K562 (cell line): ENCODE results near the gene ANO1. TPM values are rescaled to one million over a fixed set of nuclear protein-coding genes. Genes with fewer than 3 reads are reported as not detected.

Source experiments
- ATAC-seq: fragments of 200-7000 bp; cut with Tn5 transposase; 3 replicates; pipeline ENCODE4 v1.9.1; 2020; ENCODE audit warnings: moderate library complexity
- BruUV-seq: library from RNA; stranded (reverse); fragments of 400-500 nt; replicated peaks from 2 replicates; lab custom pipeline; 2021; lab: Mats Ljungman, UMichigan
- CTCF ChIA-PET: fragments of 300-600 bp; formaldehyde crosslinking; extraction: SDS; loops from one replicate; lab custom pipeline; 2021; ENCODE audit warnings: low intra/inter-chr PET ratio; lab: Yijun Ruan, JAX
- POLR2A ChIA-PET: fragments of 300-600, 350-650 bp; sonication (Branson Sonifier 250); formaldehyde crosslinking; extraction: SDS; loops from one replicate; lab custom pipeline; 2021; ENCODE audit warnings: antibody characterized with exemption, inconsistent platforms; lab: Yijun Ruan, JAX
- DNase-seq, 4 experiments: peaks; one replicate each; pipeline versions ENCODE4 v3.0.0 to v3.0.0-alpha.2; 2011 to 2018; ENCODE audit warnings: low spot score in 3 of 4, mixed read lengths in 3 of 4; ENCODE audit errors: extremely low read depth in 1 of 4
- FAIRE-seq: peaks from 2 replicates; lab custom pipeline; 2011; peaks lifted over from hg19 to GRCh38; lab: Jason Lieb, UNC
- H2AFZ ChIP-seq: 2 replicates; pipeline ENCODE4 v1.6.0; 2011; ENCODE audit warnings: low read depth, low read length, control low read depth, inconsistent platforms
- H3K27ac ChIP-seq: fragments of 200-600 bp; 3 replicates; pipeline ENCODE4 v1.8.0; 2011; ENCODE audit warnings: low read depth, mild to moderate bottlenecking, control low read depth, inconsistent platforms, low read length, moderate library complexity, mixed read lengths; ENCODE audit errors: extremely low read depth
- H3K27me3 ChIP-seq, 2 experiments: fragments of 300-600 bp in 1 of 2; 2 replicates in 1 of 2; 3 replicates in 1 of 2; pipeline versions ENCODE4 v1.6.0 to v1.8.0; 2011; ENCODE audit warnings: inconsistent platforms in 2 of 2, low read length in 2 of 2, mild to moderate bottlenecking in 1 of 2, mixed read lengths in 1 of 2, moderate library complexity in 1 of 2; ENCODE audit not compliant: control insufficient read depth in 2 of 2, insufficient read depth in 2 of 2
- H3K36me3 ChIP-seq: fragments of 300-600 bp; 3 replicates; pipeline ENCODE4 v1.8.0; 2011; ENCODE audit warnings: mild to moderate bottlenecking, low read length, inconsistent platforms; ENCODE audit not compliant: control insufficient read depth, insufficient read depth
- H3K4me1 ChIP-seq, 2 experiments: fragments of 200-600 bp in 1 of 2; replicated peaks in 1 of 2; 2 replicates in 1 of 2; 3 replicates in 1 of 2; pipeline versions ENCODE4 v1.5.1 to v1.8.0; 2011; ENCODE audit warnings: inconsistent platforms in 2 of 2, low read length in 2 of 2, mild to moderate bottlenecking in 1 of 2, mixed read lengths in 1 of 2, moderate library complexity in 1 of 2; ENCODE audit not compliant: control insufficient read depth in 2 of 2, insufficient read depth in 2 of 2
- H3K4me2 ChIP-seq: 2 replicates; pipeline ENCODE4 v1.6.1; 2011; ENCODE audit warnings: low read length, control low read depth, inconsistent platforms, mixed read lengths; ENCODE audit not compliant: insufficient read depth
- H3K4me3 ChIP-seq: fragments of 200-600 bp; sonication (generic), shearing (Covaris generic); 2 replicates; pipeline ENCODE4 v1.5.1; 2016; ENCODE audit warnings: control low read depth, inconsistent platforms
- H3K79me2 ChIP-seq: fragments of 200-600 bp; 3 replicates; pipeline ENCODE4 v1.8.0; 2011; ENCODE audit warnings: low read length, inconsistent platforms; ENCODE audit not compliant: control insufficient read depth, insufficient read depth
- H3K9ac ChIP-seq, 2 experiments: 2 replicates each; pipeline versions ENCODE4 v1.6.0 to v1.6.1; 2011; ENCODE audit warnings: low read depth in 2 of 2, low read length in 2 of 2, control low read depth in 1 of 2, inconsistent platforms in 1 of 2, mild to moderate bottlenecking in 1 of 2, mixed read lengths in 1 of 2; ENCODE audit not compliant: insufficient read depth in 1 of 2
- H3K9me1 ChIP-seq: one replicate; pipeline ENCODE4 v1.6.0; 2011; ENCODE audit warnings: inconsistent platforms, mild to moderate bottlenecking, low read length, moderate library complexity; ENCODE audit not compliant: control insufficient read depth, insufficient read depth
- H3K9me3 ChIP-seq: replicated peaks from 2 replicates; pipeline ENCODE4 v1.5.1; 2011; ENCODE audit warnings: low read depth, low read length, inconsistent platforms; ENCODE audit not compliant: control insufficient read depth, insufficient read depth
- H4K20me1 ChIP-seq: replicated peaks from 2 replicates; pipeline ENCODE4 v1.6.1; 2011; ENCODE audit warnings: low read length, inconsistent platforms, mixed read lengths; ENCODE audit not compliant: control insufficient read depth, insufficient read depth
- CHD7 ChIP-seq: fragments of 200-600 bp; sonication (generic); IDR thresholded peaks from one replicate; pipeline ENCODE4 v1.6.1; 2012; ENCODE audit warnings: mild to moderate bottlenecking, low read depth, low read length, inconsistent platforms
- FOXK2 ChIP-seq, 2 experiments: fragments of 450-650 bp; IDR thresholded peaks in 1 of 2; conservative IDR thresholded peaks in 1 of 2; 2 replicates each; pipeline ENCODE4 v1.6.1; 2016; ENCODE audit warnings: low read depth in 2 of 2, mild to moderate bottlenecking in 1 of 2
- GTF2E2 ChIP-seq: fragments of 200-800 bp; sonication (Bioruptor generic); IDR thresholded peaks from 2 replicates; pipeline ENCODE4 v1.6.1; 2016; ENCODE audit warnings: missing genetic modification characterization, missing compliant biosample characterization
- MYNN ChIP-seq, 2 experiments: sonication (generic); formaldehyde crosslinking in 1 of 2; IDR thresholded peaks; 2 replicates each; pipeline versions ENCODE4 v1.5.0 to v1.6.1; 2016 to 2020; ENCODE audit warnings: antibody characterized with exemption in 1 of 2, missing genetic modification reagents in 1 of 2
- RBM17 ChIP-seq: fragments of 200-400 bp; formaldehyde crosslinking; IDR thresholded peaks from 2 replicates; pipeline ENCODE4 v1.6.1; 2017; ENCODE audit warnings: low read depth, mild to moderate bottlenecking, low read length, borderline replicate concordance
- SOX6 ChIP-seq: fragments of 450-650 bp; IDR thresholded peaks from 2 replicates; pipeline ENCODE4 v1.6.1; 2014; ENCODE audit warnings: mild to moderate bottlenecking
- ZFP1 ChIP-seq: fragments of 450-650 bp; formaldehyde crosslinking; IDR thresholded peaks from 2 replicates; pipeline ENCODE4 v1.4.0; 2020; ENCODE audit warnings: mild to moderate bottlenecking, mixed read lengths
- WGBS: fragments of 100-300 bp; shearing (Covaris generic); methylation state at CpG from one replicate; pipeline ENCODE4 v1.1.6; 2016; ENCODE audit warnings: low coverage, mixed read lengths; ENCODE audit not compliant: insufficient coverage; ENCODE audit errors: missing lambda C conversion rate; 5-methylcytosine and 5-hydroxymethylcytosine counted together
- in situ Hi-C: fragments of 300-500 bp; cut with MboI; formaldehyde crosslinking; loops from 4 replicates; pipeline ENCODE4 v1.15.0; 2018; ENCODE audit warnings: inconsistent platforms, mixed read lengths
- intact Hi-C: fragments of 100-400 bp; cut with micrococcal nuclease; formaldehyde crosslinking; loops from 2 replicates; pipeline ENCODE4 v1.14.2; 2022
- polyA plus RNA-seq, 8 experiments: library from polyadenylated mRNA; depleted of rRNA in 4 of 8; stranded (reverse) in 5 of 8; unstranded in 3 of 8; fragments of >200 nt; fragmentation: Nextera tagmentation in 2 of 8; fragmentation: Illumina TruSeq in 1 of 8; extraction: Ambion mirVana in 2 of 8; extraction: Trizol in 1 of 8; gene quantifications; 2 replicates each; pipeline versions ENCODE4 v1.2.1 to v1.2.3, GENCODE V29; 2011 to 2014; ENCODE audit warnings: inconsistent platforms in 1 of 8, missing spikeins in 1 of 8
- total RNA-seq, 7 experiments: library from RNA; depleted of rRNA in 6 of 7; stranded (reverse); fragments of >200 nt in 6 of 7; fragmentation: Illumina TruSeq in 2 of 7; extraction: Trizol in 2 of 7; gene quantifications; 2 replicates each; pipeline versions ENCODE4 v1.2.1 to v1.2.3, GENCODE V29; 2011 to 2021; ENCODE audit warnings: low replicate concordance in 1 of 7

ANO1 gene
- total and polyA plus RNA-seq, 9 of the 15 experiments (the other 6 are each of a cell fraction or from before 2014, with no cell fraction given): not detected

- no peak overlapping the region for H3K4me3 ChIP-seq
- ChIA-PET CTCF (no interaction called here), POLR2A (no interaction called here)
- H3K9me3 ChIP-seq: no peaks in the 10 kb centered on the region
- intact Hi-C loops: no loop called here
- H2AFZ ChIP-seq: no peak overlapping the region
- H3K9me1 ChIP-seq: no peaks in the 10 kb centered on the region
- peaks cover 0 to 3% of the 10 kb centered on the region in 2 experiments; a peak in 1 of 5 replicates for H3K4me1 ChIP-seq
- FAIRE-seq (no peak), DNase-seq (no peak), ATAC-seq (no peak)
- H3K9ac ChIP-seq: no peak overlapping the region
- no TSS peak for BruUV-seq
- WGBS: under 1% methylated on average over 10 of the region's 13 CpGs
- peaks cover 24% of the 10 kb centered on the region for H4K20me1 ChIP-seq
- no peaks in the 10 kb centered on the region for H3K36me3 ChIP-seq
- peaks cover 59 to 85% of the 10 kb centered on the region in 2 experiments for H3K27me3 ChIP-seq
- H3K4me2 ChIP-seq: no peak overlapping the region
- no peaks in the 10 kb centered on the region for H3K79me2 ChIP-seq
- H3K27ac ChIP-seq: no peak overlapping the region
- in situ Hi-C loops: no loop called here
- TF ChIP-seq CHD7 (no peak), FOXK2 (conservative IDR thresholded peaks at IDR 0.05 in 1 of 2, IDR thresholded peaks at IDR 0.05 in 1 of 2; ENCODE audit: low read depth in 2 of 2) (no peak), GTF2E2 (tag) (no peak), SOX6 (no peak), ZFP1 (no peak), RBM17 (no peak), MYNN (IDR thresholded peaks at IDR 0.05) (no peak), MYNN (CRISPR knock-in tag; IDR thresholded peaks at IDR 0.05) (no peak)
Measured at GRCh38 chr11:70095541-70096252, 17.6 kb downstream of the ANO1 start.
